H1 (cell line): Measurements from ENCODE around the gene USP54. TPM values are rescaled to one million over a fixed set of nuclear protein-coding genes. Genes with fewer than 3 reads are reported as not detected.

Experiments
- CTCF ChIA-PET: fragments of 300-600 bp; sonication (Branson Sonifier 250); formaldehyde crosslinking; loops from one replicate; lab custom pipeline; 2021; ENCODE audit not compliant: partially characterized antibody; lab: Charles Lee
- POLR2A ChIA-PET: fragments of 300-600 bp; sonication (Branson Sonifier 250); formaldehyde crosslinking; loops from one replicate; lab custom pipeline; 2021; ENCODE audit warnings: inconsistent platforms; ENCODE audit not compliant: partially characterized antibody; lab: Charles Lee
- DNase-seq, 2 experiments: peaks; one replicate each; pipeline versions ENCODE4 v3.0.0 to v3.0.0-alpha.2; 2010 to 2022; ENCODE audit warnings: low spot score in 2 of 2, low read depth in 1 of 2, mixed read lengths in 1 of 2
- FAIRE-seq: peaks from 2 replicates; lab custom pipeline; 2011; peaks lifted over from hg19 to GRCh38; lab: Jason Lieb, UNC
- H2AFZ ChIP-seq: 2 replicates; pipeline ENCODE4 v1.8.1; 2012; ENCODE audit warnings: low read length, inconsistent platforms
- H2AK5ac ChIP-seq: 2 replicates; pipeline ENCODE4 v1.6.1; 2013; ENCODE audit warnings: low read depth, low read length
- H2BK120ac ChIP-seq: replicated peaks from 2 replicates; pipeline ENCODE3; 2013; ENCODE audit warnings: low read depth, low read length, inconsistent platforms
- H2BK12ac ChIP-seq: 2 replicates; pipeline ENCODE4 v1.6.1; 2013; ENCODE audit warnings: low read depth, low read length
- H2BK15ac ChIP-seq: 2 replicates; pipeline ENCODE4 v1.6.1; 2013; ENCODE audit warnings: low read length
- H2BK20ac ChIP-seq: 2 replicates; pipeline ENCODE4 v1.6.1; 2013; ENCODE audit warnings: low read length
- H2BK5ac ChIP-seq: 2 replicates; pipeline ENCODE4 v1.6.1; 2013; ENCODE audit warnings: low read depth, low read length
- H3K14ac ChIP-seq: 2 replicates; pipeline ENCODE4 v1.6.1; 2013; ENCODE audit warnings: inconsistent platforms; ENCODE audit not compliant: insufficient read length
- H3K18ac ChIP-seq: 2 replicates; pipeline ENCODE4 v1.6.1; 2013; ENCODE audit warnings: low read length; ENCODE audit errors: extremely low read depth
- H3K23ac ChIP-seq: 2 replicates; pipeline ENCODE4 v1.6.1; 2013; ENCODE audit warnings: inconsistent platforms; ENCODE audit not compliant: insufficient read length
- H3K23me2 ChIP-seq: 2 replicates; pipeline ENCODE4 v1.6.1; 2013; ENCODE audit warnings: low read depth, low read length
- H3K27ac ChIP-seq: 2 replicates; pipeline ENCODE4 v1.6.1; 2011; ENCODE audit warnings: low read depth, low read length, inconsistent platforms
- H3K27me3 ChIP-seq, 4 experiments: replicated peaks in 1 of 4; 1 replicate in 1 of 4; 2 replicates in 3 of 4; pipeline versions ENCODE4 v1.6.1 to v1.8.1; 2011 to 2013; ENCODE audit warnings: low read length in 3 of 4, mild to moderate bottlenecking in 3 of 4, inconsistent platforms in 2 of 4, mixed read lengths in 2 of 4, moderate library complexity in 1 of 4; ENCODE audit not compliant: control insufficient read depth in 3 of 4, insufficient read depth in 3 of 4; ENCODE audit errors: extremely low read depth in 1 of 4
- H3K36me3 ChIP-seq, 4 experiments: 2 replicates each; pipeline versions ENCODE4 v1.6.1 to v1.8.1; 2011 to 2013; ENCODE audit warnings: mild to moderate bottlenecking in 4 of 4, low read length in 3 of 4, moderate library complexity in 2 of 4, control low read depth in 1 of 4, inconsistent platforms in 1 of 4; ENCODE audit not compliant: insufficient read depth in 4 of 4, control insufficient read depth in 2 of 4
- H3K4ac ChIP-seq: replicated peaks from 2 replicates; pipeline ENCODE3; 2013; ENCODE audit warnings: low read length, low read depth, mixed read lengths, inconsistent platforms; ENCODE audit not compliant: insufficient read length
- H3K4me1 ChIP-seq, 4 experiments: replicated peaks in 1 of 4; 1 replicate in 1 of 4; 2 replicates in 3 of 4; pipeline versions ENCODE4 v1.6.1 to v1.8.1; 2011 to 2013; ENCODE audit warnings: low read length in 3 of 4, inconsistent platforms in 2 of 4, mixed read lengths in 1 of 4; ENCODE audit not compliant: insufficient read depth in 4 of 4, control insufficient read depth in 3 of 4
- H3K4me2 ChIP-seq, 2 experiments: 2 replicates each; pipeline versions ENCODE4 v1.6.1 to v1.8.1; 2011 to 2013; ENCODE audit warnings: low read depth in 2 of 2, low read length in 2 of 2, control low read depth in 1 of 2, inconsistent platforms in 1 of 2, mild to moderate bottlenecking in 1 of 2; ENCODE audit not compliant: insufficient read depth in 1 of 2
- H3K4me3 ChIP-seq, 4 experiments: fragments of 200-600, 300-600 bp in 1 of 4; sonication (generic), shearing (Covaris generic), sonication (Bioruptor Twin) in 1 of 4; 2 replicates each; pipeline versions ENCODE4 v1.5.1 to v1.8.1; 2011 to 2016; ENCODE audit warnings: low read length in 4 of 4, low read depth in 3 of 4, control low read depth in 2 of 4, inconsistent platforms in 2 of 4, mild to moderate bottlenecking in 2 of 4, mixed read lengths in 1 of 4, moderate library complexity in 1 of 4; ENCODE audit not compliant: insufficient read depth in 2 of 4; ENCODE audit errors: extremely low read depth in 1 of 4
- H3K56ac ChIP-seq: replicated peaks from 2 replicates; pipeline ENCODE3; 2013; ENCODE audit warnings: low read depth, mild to moderate bottlenecking, mixed read lengths, low read length, inconsistent platforms; ENCODE audit not compliant: insufficient read length
- H3K79me1 ChIP-seq: 2 replicates; pipeline ENCODE4 v1.6.1; 2013; ENCODE audit warnings: low read depth, low read length, control low read depth
- H3K79me2 ChIP-seq, 2 experiments: 2 replicates each; pipeline versions ENCODE4 v1.6.1 to v1.8.1; 2012 to 2013; ENCODE audit warnings: low read length in 2 of 2, mild to moderate bottlenecking in 2 of 2, inconsistent platforms in 1 of 2; ENCODE audit not compliant: insufficient read depth in 2 of 2, control insufficient read depth in 1 of 2
- H3K9ac ChIP-seq, 4 experiments: replicated peaks in 1 of 4; 1 replicate in 1 of 4; 2 replicates in 3 of 4; pipeline versions ENCODE4 v1.6.1 to v1.8.1; 2011 to 2013; ENCODE audit warnings: low read depth in 3 of 4, low read length in 3 of 4, control low read depth in 2 of 4, mild to moderate bottlenecking in 2 of 4, moderate library complexity in 2 of 4, inconsistent platforms in 1 of 4; ENCODE audit errors: extremely low read depth in 1 of 4
- H3K9me3 ChIP-seq, 2 experiments: 2 replicates each; pipeline versions ENCODE4 v1.6.1 to v1.8.1; 2012 to 2013; ENCODE audit warnings: mild to moderate bottlenecking in 2 of 2, moderate library complexity in 2 of 2, control low read depth in 1 of 2, inconsistent platforms in 1 of 2, low read depth in 1 of 2, low read length in 1 of 2, mixed read lengths in 1 of 2; ENCODE audit not compliant: insufficient read depth in 2 of 2
- H4K20me1 ChIP-seq, 2 experiments: replicated peaks in 1 of 2; 2 replicates each; pipeline versions ENCODE3 to v1.8.1; 2011 to 2013; ENCODE audit warnings: inconsistent platforms in 2 of 2, low read length in 2 of 2, mild to moderate bottlenecking in 1 of 2; ENCODE audit not compliant: insufficient read depth in 2 of 2, control insufficient read depth in 1 of 2
- H4K5ac ChIP-seq: 2 replicates; pipeline ENCODE4 v1.6.1; 2013; ENCODE audit warnings: low read length, low read depth, mixed read lengths, inconsistent platforms; ENCODE audit not compliant: insufficient read length
- H4K8ac ChIP-seq: 2 replicates; pipeline ENCODE4 v1.8.0; 2013; ENCODE audit warnings: mild to moderate bottlenecking, moderate library complexity, low read length, inconsistent platforms; ENCODE audit not compliant: insufficient read depth; ENCODE audit errors: extremely low read depth
- H4K91ac ChIP-seq: replicated peaks from 2 replicates; pipeline ENCODE3; 2013; ENCODE audit warnings: low read length, mixed read lengths, inconsistent platforms; ENCODE audit not compliant: insufficient read length
- ASH2L ChIP-seq: fragments of 200-600, 300-600 bp; sonication (generic); IDR thresholded peaks from one replicate; pipeline ENCODE4 v1.7.1; 2017; ENCODE audit warnings: low read length
- GTF2F1 ChIP-seq: IDR thresholded peaks from 2 replicates; pipeline ENCODE4 v1.6.1; 2012; ENCODE audit warnings: low read depth, low read length, improper control_type of control experiment, borderline replicate concordance
- NRF1 ChIP-seq: IDR thresholded peaks from 2 replicates; pipeline ENCODE4 v1.6.1; 2011; ENCODE audit warnings: mild to moderate bottlenecking, low read depth, low read length, improper control_type of control experiment
- RBBP5 ChIP-seq: IDR thresholded peaks from 2 replicates; pipeline ENCODE4 v1.7.1; 2012; ENCODE audit warnings: low read depth, mild to moderate bottlenecking, inconsistent platforms, low read length, moderate library complexity, borderline replicate concordance
- RNF2 ChIP-seq: fragments of 200-900, 300-1000 bp; sonication (generic); IDR thresholded peaks from 2 replicates; pipeline ENCODE4 v1.7.1; 2016; ENCODE audit warnings: borderline replicate concordance, low read depth, mild to moderate bottlenecking, antibody characterized with exemption, low read length; ENCODE audit not compliant: poor library complexity, severe bottlenecking; ENCODE audit errors: missing control alignments
- SIN3A ChIP-seq, 2 experiments: IDR thresholded peaks in 1 of 2; conservative IDR thresholded peaks in 1 of 2; 2 replicates each; pipeline ENCODE4 v1.6.1; 2011 to 2012; ENCODE audit warnings: low read length in 2 of 2, improper control_type of control experiment in 1 of 2, low read depth in 1 of 2, mild to moderate bottlenecking in 1 of 2
- YY1 ChIP-seq: IDR thresholded peaks from 2 replicates; pipeline ENCODE4 v1.6.1; 2011; ENCODE audit warnings: low read depth, mild to moderate bottlenecking, low read length
- WGBS, 2 experiments: shearing (Covaris generic) in 1 of 2; methylation state at CpG; one replicate each; pipeline versions ENCODE4 v1.1.6 to v1.1.7; 2013 to 2015; ENCODE audit warnings: low lambda C conversion rate in 2 of 2, mixed read lengths in 2 of 2, inconsistent platforms in 1 of 2, low coverage in 1 of 2, missing lambda C conversion rate in 1 of 2; ENCODE audit not compliant: insufficient replicate concordance in 2 of 2, insufficient coverage in 1 of 2, insufficient read length in 1 of 2; ENCODE audit errors: extremely low coverage in 1 of 2, missing lambda C conversion rate in 1 of 2; 5-methylcytosine and 5-hydroxymethylcytosine counted together
- polyA plus RNA-seq, 7 experiments: library from polyadenylated mRNA; depleted of rRNA in 3 of 7; stranded (reverse) in 5 of 7; unstranded in 2 of 7; fragments of >200 nt in 5 of 7; fragments of 200-250 nt in 2 of 7; gene quantifications; 1 replicate in 5 of 7; 2 replicates in 1 of 7; 4 replicates in 1 of 7; pipeline versions ENCODE4 v1.2.1 to v1.2.3, GENCODE V29; 2011 to 2013; ENCODE audit warnings: missing spikeins in 2 of 7, mixed read lengths in 2 of 7
- total RNA-seq: library from RNA; stranded (reverse); fragmentation: NEBNext Ultra II Directional; extraction: Animal tissue kit (Norgen Biotek cat#: 25700); gene quantifications from 2 replicates; pipeline ENCODE4 v1.2.1, GENCODE V29; 2021

USP54 gene
- total and polyA plus RNA-seq, 2 of the 8 experiments (the other 6 are each of a cell fraction or from before 2014, with no cell fraction given): 46.2 to 65.6 TPM

- H3K4me1 ChIP-seq: peaks cover 0 to 3% (median 0%) of the 10 kb centered on the region in 4 experiments; a peak in 3 of 7 replicates
- H2BK20ac ChIP-seq: no peak overlapping the region
- no peak overlapping the region for H2BK5ac ChIP-seq
- H2AFZ ChIP-seq: no peak overlapping the region
- no peak overlapping the region for H3K23ac ChIP-seq
- H3K27ac ChIP-seq: no peak overlapping the region; the same call in 1 of the 2 replicates
- H3K79me1 ChIP-seq: no peaks in the 10 kb centered on the region
- FAIRE-seq (no peak), DNase-seq (no peak)
- no peak overlapping the region for H3K14ac ChIP-seq
- no peak overlapping the region for H3K4me3 ChIP-seq
- no peaks in the 10 kb centered on the region for H3K9me3 ChIP-seq
- no peak overlapping the region for H3K18ac ChIP-seq
- H4K91ac ChIP-seq: no peak overlapping the region
- no peak overlapping the region for H2BK120ac ChIP-seq
- H3K23me2 ChIP-seq: no peaks in the 10 kb centered on the region
- H2AK5ac ChIP-seq: no peak overlapping the region
- ChIA-PET CTCF (interaction anchor here (3.6 kb wide), 1 partner anchor 8 kb away, joined by 24 read pairs; no protein-coding TSS in a partner anchor), POLR2A (interaction anchor here (0.6 kb wide), 1 partner anchor 13 kb away, joined by 3 read pairs; no protein-coding TSS in a partner anchor)
- no peak overlapping the region for H3K9ac ChIP-seq
- no peak overlapping the region for H2BK15ac ChIP-seq
- no peak overlapping the region for H3K56ac ChIP-seq
- H2BK12ac ChIP-seq: no peak overlapping the region
- no peaks in the 10 kb centered on the region for H3K36me3 ChIP-seq
- H4K8ac ChIP-seq: no peak overlapping the region
- H3K27me3 ChIP-seq: no peaks in the 10 kb centered on the region
- H4K20me1 ChIP-seq: no peaks in the 10 kb centered on the region
- H3K4me2 ChIP-seq: no peak overlapping the region
- no peaks in the 10 kb centered on the region for H3K79me2 ChIP-seq
- no peak overlapping the region for H4K5ac ChIP-seq
- no peak overlapping the region for H3K4ac ChIP-seq
- WGBS, 2 experiments: 83% methylated on average over 1 of the region's 1 CpG; no CpG with 5 or more reads in 1 of the 2 experiments
- TF ChIP-seq NRF1 (no peak), RNF2 (no peak), ASH2L (no peak), GTF2F1 (no peak), RBBP5 (no peak), SIN3A (conservative IDR thresholded peaks at IDR 0.05 in 1 of 2, IDR thresholded peaks at IDR 0.05 in 1 of 2; ENCODE audit: low read depth in 1 of 2, low read length in 2 of 2) (no peak), YY1 (no peak)
These were observed 44.6 kb upstream of the USP54 start for GRCh38 chr10:73635781-73636180.
